ENCODE data around the gene TMEM190.

- TF ChIP-seq, protein P1, sequence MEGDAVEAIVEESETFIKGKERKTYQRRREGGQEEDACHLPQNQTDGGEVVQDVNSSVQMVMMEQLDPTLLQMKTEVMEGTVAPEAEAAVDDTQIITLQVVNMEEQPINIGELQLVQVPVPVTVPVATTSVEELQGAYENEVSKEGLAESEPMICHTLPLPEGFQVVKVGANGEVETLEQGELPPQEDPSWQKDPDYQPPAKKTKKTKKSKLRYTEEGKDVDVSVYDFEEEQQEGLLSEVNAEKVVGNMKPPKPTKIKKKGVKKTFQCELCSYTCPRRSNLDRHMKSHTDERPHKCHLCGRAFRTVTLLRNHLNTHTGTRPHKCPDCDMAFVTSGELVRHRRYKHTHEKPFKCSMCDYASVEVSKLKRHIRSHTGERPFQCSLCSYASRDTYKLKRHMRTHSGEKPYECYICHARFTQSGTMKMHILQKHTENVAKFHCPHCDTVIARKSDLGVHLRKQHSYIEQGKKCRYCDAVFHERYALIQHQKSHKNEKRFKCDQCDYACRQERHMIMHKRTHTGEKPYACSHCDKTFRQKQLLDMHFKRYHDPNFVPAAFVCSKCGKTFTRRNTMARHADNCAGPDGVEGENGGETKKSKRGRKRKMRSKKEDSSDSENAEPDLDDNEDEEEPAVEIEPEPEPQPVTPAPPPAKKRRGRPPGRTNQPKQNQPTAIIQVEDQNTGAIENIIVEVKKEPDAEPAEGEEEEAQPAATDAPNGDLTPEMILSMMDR (conservative IDR thresholded peaks at IDR 0.05 in 1 of 2, IDR thresholded peaks at IDR 0.05 in 1 of 2; ENCODE audit: extremely low read depth in 1 of 2, insufficient read depth in 1 of 2, low read depth in 1 of 2, low read length in 2 of 2): no peak
- TF ChIP-seq EZH2 (IDR thresholded peaks at IDR 0.05; ENCODE audit: borderline replicate concordance, low read length): no peak
Measured at GRCh38 chr19:55368701-55369563, 7.7 kb upstream of the TMEM190 start.
